Raji (cell line): ENCODE results near the gene HMBS.

Experiments
- POLR2A ChIP-seq: IDR thresholded peaks from 2 replicates; pipeline ENCODE4 v1.6.1; 2011; ENCODE audit warnings: low read depth, low read length, control low read depth; ENCODE audit not compliant: insufficient read depth

Gene HMBS

DNA sequence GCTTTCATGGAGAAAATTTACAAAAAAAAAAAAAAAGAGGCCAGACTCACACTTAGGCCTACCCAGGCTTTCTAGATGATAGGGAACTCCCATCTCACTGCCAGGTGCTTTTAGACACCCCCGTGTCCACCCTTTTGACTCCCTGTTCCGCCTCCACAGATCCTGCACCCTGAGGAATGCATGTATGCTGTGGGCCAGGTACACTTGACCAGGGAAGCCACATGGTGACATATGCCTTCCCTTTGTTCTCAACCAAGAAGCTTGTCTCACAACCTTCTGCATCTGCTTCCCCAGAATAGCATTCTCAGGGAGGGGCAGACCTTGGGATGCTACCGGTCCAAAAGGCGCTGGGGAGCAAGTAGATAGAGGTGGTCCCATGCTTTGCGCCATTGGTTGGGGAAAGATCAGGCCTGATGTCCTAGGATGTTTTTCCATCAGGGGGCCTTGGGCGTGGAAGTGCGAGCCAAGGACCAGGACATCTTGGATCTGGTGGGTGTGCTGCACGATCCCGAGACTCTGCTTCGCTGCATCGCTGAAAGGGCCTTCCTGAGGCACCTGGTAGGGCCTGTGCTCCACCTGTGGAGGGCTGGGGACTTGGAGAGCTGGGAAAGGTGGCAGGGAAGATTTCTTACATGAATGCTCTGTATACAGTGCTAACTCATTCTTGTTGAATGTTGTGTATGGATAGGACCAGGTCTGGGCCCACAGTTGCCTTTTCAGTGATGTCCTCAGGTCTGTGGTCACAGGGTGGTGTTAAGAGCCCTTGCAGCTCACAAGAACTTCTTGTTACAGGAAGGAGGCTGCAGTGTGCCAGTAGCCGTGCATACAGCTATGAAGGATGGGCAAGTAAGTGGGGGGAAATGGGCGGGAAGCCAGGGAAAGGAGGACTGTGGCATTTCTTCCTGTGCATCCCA is 7.5 kb downstream of the HMBS start:
- TF ChIP-seq POLR2A, result no peak; the same call in 1 of the 2 replicates

DNA sequence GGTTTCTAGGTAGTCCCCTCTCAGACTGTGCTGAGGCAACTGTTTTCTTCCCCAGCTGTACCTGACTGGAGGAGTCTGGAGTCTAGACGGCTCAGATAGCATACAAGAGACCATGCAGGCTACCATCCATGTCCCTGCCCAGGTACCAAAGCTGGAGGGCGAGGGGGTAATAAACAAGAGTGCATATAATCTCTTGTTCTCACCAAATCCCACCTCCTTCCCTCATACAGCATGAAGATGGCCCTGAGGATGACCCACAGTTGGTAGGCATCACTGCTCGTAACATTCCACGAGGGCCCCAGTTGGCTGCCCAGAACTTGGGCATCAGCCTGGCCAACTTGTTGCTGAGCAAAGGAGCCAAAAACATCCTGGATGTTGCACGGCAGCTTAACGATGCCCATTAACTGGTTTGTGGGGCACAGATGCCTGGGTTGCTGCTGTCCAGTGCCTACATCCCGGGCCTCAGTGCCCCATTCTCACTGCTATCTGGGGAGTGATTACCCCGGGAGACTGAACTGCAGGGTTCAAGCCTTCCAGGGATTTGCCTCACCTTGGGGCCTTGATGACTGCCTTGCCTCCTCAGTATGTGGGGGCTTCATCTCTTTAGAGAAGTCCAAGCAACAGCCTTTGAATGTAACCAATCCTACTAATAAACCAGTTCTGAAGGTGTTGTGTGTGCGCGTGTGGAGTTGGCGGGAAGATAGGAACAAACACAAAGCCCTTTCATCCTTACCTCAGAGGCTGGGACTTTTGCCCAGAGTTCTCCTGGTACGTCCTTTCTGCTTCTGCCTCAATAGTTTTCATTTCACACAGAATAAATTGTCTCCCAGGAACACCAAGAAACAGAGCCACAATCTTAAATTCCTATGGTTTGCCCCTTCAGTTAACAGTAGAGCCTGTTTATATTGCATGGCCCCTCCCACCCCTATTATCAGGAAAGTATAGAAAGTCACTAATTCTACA is 8.5 kb downstream of the HMBS start:
- TF ChIP-seq POLR2A, result no peak; the same call in 1 of the 2 replicates

DNA sequence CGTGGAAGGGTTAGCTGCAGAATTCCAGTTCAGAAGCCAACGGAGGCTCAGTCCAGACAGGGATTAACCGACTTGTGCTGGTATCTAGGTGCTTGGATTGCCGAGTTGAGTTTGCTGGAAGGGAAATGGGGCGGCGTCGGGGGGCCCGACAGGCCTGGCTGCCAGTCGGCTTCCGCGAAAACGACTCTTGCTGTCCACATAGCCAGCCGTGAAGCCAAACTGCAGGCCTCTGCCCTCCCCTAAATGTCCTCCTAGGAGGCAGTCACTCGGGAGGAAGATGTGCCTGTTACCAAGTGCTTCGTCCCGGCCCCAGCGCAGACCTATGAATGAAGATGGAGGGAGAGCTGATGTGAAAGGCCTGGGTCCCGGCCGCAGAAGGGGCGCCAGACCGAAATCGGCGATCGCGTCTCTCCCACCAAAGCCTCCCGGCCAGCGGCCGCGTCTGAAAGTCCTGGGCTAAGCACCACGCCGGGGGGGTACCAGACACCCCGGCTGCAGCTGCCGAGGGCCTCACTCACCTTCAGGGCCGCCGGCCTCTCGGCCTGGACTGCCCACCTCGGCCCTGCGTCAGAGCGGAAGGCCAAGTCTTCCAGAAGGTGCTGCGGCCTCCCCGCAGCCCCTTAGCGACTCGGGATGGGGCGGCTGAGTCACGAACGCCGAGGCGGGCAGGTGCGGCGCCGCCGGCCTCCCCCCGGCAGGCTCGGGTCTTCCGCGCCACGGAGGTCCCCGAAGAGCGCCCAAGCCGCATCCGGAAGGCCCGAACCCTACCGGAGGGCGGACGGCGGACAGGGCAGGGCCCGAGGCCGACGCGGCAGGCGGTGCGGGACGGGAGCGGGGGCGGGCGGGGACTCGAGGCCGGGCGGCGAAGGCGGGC is 9.5 kb downstream of the HMBS start:
- 0 out of 2 replicates have a peak, but pooled peaks have one; percentile 22 for TF ChIP-seq POLR2A

DNA sequence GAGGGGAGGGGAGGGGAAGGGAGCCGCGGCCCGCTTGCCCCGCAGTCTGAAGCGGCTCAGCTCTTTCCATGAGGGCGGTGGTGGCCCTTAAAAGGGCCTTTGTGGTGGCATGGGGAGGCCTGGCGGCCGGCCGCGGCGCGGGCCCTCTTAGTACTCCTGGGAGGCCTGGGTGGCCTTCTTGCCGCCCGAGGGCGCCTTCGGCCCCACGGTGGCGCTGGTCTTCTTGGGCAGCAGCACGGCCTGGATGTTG is 10.1 kb downstream of the HMBS start:
- TF ChIP-seq POLR2A, result no peak

DNA sequence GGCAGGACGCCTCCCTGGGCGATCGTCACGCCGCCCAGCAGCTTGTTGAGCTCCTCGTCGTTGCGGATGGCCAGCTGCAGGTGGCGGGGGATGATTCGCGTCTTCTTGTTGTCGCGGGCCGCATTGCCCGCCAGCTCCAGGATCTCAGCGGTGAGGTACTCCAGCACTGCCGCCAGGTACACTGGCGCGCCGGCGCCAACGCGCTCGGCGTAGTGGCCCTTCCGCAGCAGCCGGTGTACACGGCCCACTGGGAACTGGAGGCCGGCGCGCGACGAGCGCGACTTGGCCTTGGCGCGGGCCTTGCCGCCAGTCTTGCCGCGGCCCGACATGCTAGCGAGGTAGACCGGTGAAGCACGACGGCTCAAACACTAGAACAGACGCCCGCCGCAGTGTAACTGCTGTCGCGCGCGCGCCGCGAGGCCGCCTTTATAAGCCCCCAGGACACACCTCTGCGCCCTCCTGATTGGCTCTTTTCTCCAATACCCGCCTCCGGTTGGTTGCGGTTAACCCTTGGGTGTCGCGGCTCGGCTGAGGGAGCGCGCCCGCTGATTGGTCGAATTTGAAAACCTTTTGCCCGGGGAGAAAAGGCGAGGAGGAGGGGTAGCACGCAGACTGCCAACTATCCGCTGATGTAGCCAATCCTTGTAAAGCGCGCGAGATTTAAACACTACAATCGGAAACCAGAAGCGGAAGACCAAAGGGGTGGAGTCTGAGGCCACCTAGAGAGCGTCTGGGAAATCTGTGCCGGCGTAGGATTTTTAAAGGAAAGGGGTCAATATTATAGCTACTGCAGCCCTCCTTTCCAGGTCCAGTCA is 10.6 kb downstream of the HMBS start:
- TF ChIP-seq POLR2A, result peak; percentile 100

DNA sequence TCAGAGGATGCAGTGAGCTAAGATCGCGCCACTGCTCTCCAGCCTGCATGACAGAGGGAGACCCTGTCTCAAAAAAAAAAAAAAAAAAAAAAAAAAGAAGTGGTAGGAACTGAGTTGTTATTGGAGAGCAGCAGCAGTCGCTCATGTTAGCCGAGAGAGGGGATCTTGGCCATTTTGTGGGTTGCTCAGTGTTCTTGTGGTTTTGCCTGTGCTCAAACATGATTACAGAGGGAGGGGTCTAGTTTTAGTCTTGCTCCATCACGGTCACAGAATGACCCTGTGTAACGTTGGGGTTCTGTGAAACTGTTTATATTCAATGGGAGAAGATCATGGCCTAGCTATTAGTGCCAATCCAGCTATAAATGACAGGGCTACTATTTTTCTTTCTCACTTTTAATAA is 15.0 kb downstream of the HMBS start:
- TF ChIP-seq POLR2A, result no peak

DNA sequence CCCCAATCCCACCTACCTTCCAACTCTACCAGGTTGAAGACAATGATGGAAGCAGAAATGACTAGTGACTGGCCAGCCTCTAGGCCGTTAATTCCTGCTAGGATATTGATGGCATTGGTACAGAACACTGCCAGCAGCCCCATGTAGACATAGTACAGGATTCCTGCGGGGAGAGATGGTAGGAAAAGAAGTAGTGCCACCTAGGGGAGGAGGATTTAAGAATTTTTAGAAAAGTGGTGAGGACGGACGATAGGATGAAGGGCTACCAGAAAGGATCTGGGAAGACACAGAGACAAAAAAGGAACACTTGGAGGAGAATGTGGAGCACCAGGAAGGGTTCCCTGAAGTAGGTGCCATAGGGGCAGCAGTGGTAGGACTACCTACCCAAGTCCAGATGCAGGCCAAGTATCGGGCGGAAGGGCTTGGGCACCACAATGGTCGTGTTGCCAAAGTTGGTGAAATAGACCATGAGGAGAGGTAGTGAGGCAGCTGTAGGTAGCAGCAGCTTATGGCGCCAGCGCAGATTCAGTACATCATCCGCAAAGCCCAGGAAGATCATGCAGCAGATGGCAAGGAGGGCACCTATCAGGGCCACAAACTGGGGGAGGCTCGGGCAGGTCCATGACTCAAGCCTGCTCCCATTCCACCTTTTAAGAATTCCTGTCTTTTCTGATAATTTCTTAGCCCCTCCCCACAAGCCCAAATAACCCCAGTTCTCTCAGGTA is 15.7 kb downstream of the HMBS start:
- TF ChIP-seq POLR2A, result no peak

DNA sequence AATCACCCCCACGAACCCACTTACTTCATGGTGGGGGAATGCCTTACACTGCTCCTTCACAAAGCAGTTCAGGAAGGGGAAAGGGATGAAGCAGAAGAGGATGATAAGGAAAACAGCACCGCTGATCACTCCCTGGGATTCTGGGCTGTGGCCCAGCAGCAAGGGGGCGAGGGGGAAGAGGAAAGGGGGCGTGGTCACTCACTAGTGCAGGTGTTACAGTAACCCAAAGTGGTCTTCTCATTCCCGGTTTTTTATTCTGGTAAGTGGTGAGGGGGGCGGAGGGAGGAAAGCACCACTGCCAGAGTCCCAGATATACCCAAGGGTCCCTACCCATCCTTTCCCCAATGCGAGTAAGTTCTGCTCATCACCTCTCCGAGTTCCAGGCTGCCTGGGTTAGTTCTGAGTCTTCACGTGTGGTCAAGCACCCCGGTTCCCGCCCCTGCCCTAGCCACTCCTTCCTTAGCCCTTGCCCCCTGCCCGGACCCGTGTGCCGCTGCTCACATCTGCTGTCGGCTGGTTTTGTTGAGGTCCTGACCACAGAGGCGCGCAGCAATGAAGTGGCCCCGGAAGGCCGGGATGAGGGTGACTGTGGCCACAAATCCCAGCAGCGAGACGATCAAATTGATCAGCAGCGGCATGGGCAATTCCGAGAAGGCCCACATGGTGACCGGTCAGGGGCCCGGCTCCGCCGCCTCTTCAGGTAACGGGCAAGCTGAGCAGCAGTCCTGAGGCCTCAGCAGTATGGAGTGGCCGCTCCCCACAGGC is 16.5 kb downstream of the HMBS start:
- TF ChIP-seq POLR2A, result no peak; the same call in none of the 2 replicates

DNA sequence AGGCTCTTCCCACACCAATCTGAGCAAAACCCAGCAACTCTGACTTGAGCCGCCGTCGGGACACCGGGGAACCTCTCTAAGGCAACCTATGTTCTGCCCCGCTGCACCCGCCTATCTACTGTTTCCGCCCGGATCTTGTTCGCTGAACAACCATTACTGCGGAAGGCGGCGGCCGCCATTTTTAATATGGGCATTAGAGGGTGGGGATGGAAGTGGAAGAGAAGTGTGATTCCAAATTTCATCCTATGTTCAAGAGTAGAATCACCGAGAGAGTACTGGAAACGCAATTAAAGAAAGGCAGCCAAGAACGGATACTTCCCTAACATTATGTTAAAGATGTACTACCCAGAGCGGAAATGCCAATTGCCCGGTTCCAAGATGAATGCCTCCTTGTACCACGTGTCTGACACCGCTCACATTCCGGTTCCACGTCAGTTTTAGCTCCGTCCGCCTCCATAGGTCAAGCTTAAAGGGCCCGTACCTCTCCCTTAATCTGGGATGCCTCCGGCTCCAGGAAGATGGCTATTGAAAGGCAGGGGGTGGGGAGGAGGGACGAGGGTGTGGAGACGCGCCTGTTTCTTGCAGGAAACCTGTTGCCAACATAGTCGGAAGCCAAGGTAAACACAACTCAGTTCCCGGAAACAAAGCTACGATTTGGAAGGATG is 17.2 kb downstream of the HMBS start, which contains the start of gene DPAGT1:
DPAGT1 (minus strand) TSS at position 95 of the 665 bp plus-strand sequence. CDS start 198 bp downstream, outside the sequence.
- TF ChIP-seq POLR2A, result peak; percentile 61

DNA sequence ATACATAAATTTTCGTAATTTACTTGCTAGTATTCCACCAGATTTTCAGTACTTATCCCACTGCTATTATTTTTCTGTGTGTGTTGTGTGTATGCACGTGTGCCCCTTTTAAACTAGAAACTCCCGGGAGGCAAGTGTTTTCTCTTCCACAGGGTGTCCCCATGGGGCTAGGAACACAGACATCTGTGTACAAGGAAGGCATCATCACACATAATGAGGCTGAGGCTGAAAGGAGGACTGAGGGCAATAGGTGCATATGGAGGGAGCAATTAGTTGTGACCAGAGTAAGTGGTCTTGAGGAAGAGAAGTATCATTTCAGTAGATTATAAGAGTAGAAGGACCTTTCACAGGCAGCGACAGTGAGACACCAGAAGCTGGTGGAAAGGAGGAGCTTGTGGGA is 19.1 kb downstream of the HMBS start:
- TF ChIP-seq POLR2A, result no peak

DNA sequence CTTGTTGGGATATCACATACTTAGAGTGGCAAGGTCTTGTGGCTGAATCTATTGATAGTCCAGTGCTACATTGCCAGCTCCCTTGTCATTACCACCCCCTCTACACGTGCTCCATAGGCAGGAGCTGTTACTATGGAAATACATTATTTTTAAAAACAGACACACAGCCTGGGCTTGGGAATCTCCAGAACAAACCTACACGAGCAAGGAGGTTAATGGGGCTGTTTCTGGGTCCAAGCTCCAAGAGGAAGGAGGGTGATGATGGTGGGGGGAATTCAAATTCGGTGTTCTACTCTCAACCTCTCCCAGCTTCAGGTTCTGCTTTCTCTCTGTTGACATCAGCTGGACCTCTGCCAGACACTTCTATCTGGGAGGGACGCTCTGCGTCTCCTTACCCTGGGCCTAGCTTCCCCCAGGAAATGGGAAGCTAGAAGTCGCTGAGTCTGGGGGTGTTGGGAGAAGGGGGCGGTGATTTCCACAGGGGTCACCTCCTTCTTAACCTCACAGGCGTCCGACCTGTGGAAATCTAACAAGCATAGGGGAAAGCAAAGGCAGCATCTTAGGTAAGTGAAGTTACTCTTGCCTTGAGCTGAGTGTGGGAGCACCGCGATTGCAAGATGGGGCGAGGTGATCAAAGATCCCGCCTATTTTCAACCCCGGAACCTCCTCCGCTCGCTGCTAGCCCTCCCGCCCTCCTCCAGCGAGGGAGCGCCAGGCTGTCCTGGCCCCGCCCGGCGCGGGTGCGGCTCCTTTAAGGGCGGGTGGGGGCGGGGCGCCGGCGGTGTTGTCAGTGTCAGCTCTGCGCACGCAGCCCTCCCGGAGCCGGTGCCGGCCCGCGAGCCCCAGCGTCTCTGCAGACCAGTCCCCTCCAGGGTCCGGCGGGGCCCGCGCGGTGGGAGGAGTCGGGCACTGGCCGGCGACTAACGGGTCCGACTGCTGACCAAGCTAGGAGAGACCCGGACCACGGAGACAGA is 22.2 kb downstream of the HMBS start, which contains the start of gene C2CD2L:
C2CD2L (plus strand) TSS at position 781 of the 974 bp plus-strand sequence. CDS start 398 bp downstream, outside the sequence.
- peak; percentile 89 for TF ChIP-seq POLR2A

DNA sequence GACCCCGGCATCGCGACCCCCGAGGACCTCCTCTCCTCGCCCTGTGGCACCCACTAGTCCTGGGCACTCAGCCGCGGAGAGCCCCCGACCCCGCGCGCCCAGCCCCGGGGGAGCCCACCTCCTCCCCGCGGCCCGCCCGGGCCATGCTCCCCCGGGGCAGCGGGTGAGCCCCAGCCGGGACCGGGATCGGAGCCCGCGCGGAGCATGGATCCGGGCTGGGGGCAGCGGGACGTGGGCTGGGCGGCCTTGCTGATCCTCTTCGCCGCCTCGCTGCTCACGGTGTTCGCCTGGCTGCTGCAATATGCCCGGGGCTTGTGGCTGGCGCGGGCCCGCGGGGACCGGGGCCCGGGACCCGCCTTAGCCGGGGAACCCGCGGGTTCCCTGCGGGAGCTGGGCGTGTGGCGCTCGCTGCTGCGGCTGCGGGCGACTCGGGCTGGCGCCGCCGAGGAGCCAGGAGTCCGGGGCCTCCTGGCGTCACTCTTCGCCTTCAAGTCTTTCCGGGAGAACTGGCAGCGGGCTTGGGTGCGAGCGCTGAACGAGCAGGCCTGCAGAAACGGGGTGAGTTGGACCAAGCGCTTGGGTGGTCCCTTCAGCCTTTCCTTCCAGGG is 23.0 kb downstream of the HMBS start:
- no peak for TF ChIP-seq POLR2A
